ENCODE results near the gene FBXL13. TPM values are rescaled to one million over a fixed set of nuclear protein-coding genes. Genes with fewer than 3 reads are reported as not detected.

FBXL13 gene
- total RNA-seq, 1 donor from 2014 or later = 0.98 TPM

- no peak for DNase-seq (ENCODE audit: extremely low spot score in 2 of 2)
- H3K4me1 ChIP-seq = peaks cover 9% of the 10 kb centered on the region
- TF ChIP-seq CTCF (IDR thresholded peaks at IDR 0.05) = no peak
- no peak for TF ChIP-seq POLR2AphosphoS5 (IDR thresholded peaks at IDR 0.05; ENCODE audit: insufficient read depth in 1 of 2, low read depth in 1 of 2)
- TF ChIP-seq POLR2A (IDR thresholded peaks at IDR 0.05) = no peak
- H3K4me3 ChIP-seq = no peak overlapping the region
- no peaks in the 10 kb centered on the region for H3K9me3 ChIP-seq
- intact Hi-C loops (cut with DNase I) = no loop called here
- no peaks in the 10 kb centered on the region for H3K36me3 ChIP-seq
- no peak overlapping the region for H3K27ac ChIP-seq
- no peaks in the 10 kb centered on the region for H3K27me3 ChIP-seq
These were observed 130.4 kb downstream of the FBXL13 start for GRCh38 chr7:102944241-102944640.

DNA sequence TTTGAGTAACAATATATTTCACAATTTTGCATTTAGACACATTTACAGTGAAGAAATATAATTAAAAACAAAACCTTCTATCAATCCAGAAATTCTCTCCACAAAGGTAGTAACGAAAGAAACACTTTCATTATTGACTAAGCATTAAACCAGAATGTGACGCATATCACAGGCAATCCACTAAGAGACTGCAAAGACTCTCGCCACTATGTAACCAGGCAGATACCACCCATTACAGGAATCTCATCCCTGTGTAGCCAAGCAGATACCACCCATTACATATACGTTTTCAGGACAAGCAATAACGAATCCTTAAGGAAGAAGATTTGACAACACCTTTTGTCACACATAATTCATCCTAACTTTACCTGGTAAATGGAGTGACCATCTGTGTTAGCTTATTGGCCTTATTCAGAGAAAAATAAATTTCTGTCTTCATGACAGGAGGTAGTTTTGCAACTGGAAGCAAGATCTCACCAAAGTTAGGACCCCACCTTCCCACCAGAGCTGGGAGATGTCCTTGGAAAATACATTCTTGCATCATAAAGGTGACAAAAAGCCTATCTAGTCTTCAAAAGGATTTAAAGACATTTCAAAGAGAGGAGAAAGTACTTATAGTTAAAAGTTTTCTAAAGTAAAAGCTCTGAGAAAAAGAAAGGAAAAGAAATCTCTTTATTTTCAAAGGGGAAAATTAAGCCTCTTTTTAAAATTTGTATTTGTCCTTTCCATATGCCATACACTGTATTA, 131.0 kb downstream of the FBXL13 start:
- intact Hi-C loops (cut with DNase I) = no loop called here
- Histone ChIP-seq H3K36me3 (no peaks in the 10 kb centered on the region), H3K27ac (no peak overlapping the region), H3K4me1 (peaks cover 9% of the 10 kb centered on the region), H3K9me3 (no peaks in the 10 kb centered on the region), H3K4me3 (no peak overlapping the region), H3K27me3 (no peaks in the 10 kb centered on the region)
- DNase-seq (ENCODE audit: extremely low spot score in 2 of 2) = no peak
- TF ChIP-seq POLR2AphosphoS5 (IDR thresholded peaks at IDR 0.05; ENCODE audit: insufficient read depth in 1 of 2, low read depth in 1 of 2) = no peak
- no peak for TF ChIP-seq POLR2A (IDR thresholded peaks at IDR 0.05)
- no peak for TF ChIP-seq CTCF (IDR thresholded peaks at IDR 0.05)

DNA sequence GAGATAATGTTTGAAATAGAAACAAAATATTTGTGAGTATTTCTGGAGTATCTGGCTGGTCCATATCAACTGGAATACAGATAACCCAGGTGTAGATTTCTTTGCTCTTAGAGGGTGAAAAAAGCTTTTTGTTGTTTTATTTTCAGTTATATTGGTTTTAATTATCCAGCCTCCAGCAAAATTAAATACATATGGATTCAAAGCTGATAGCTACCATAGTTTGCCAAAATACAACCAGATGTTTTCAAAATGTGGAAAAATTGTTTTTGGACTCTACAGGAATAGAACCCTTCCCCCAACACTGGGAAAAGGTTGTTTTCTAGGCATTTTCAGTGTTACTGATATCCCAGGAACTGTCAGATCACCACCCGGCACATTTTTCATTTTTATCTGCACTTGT, 131.7 kb downstream of the FBXL13 start:
- Histone ChIP-seq H3K27me3 (no peaks in the 10 kb centered on the region), H3K9me3 (no peaks in the 10 kb centered on the region), H3K27ac (peak overlapping the region; percentile 20), H3K36me3 (no peaks in the 10 kb centered on the region), H3K4me3 (no peak overlapping the region), H3K4me1 (peaks cover 9% of the 10 kb centered on the region)
- TF ChIP-seq POLR2AphosphoS5 (IDR thresholded peaks at IDR 0.05; ENCODE audit: insufficient read depth in 1 of 2, low read depth in 1 of 2) = no peak
- TF ChIP-seq CTCF (IDR thresholded peaks at IDR 0.05) = no peak
- no peak for TF ChIP-seq POLR2A (IDR thresholded peaks at IDR 0.05)
- intact Hi-C loops (cut with DNase I) = no loop called here
- DNase-seq (ENCODE audit: extremely low spot score in 2 of 2) = no peak

GRCh38 chr7:102942181-102942866, 132.3 kb downstream of the FBXL13 start:
- Histone ChIP-seq H3K4me1 (peaks cover 9% of the 10 kb centered on the region), H3K36me3 (no peaks in the 10 kb centered on the region), H3K27me3 (no peaks in the 10 kb centered on the region), H3K9me3 (no peaks in the 10 kb centered on the region), H3K4me3 (no peak overlapping the region), H3K27ac (peak overlapping the region; percentile 20)
- DNase-seq (ENCODE audit: extremely low spot score in 2 of 2) = no peak
- intact Hi-C loops (cut with DNase I) = no loop called here
- TF ChIP-seq POLR2AphosphoS5 (IDR thresholded peaks at IDR 0.05; ENCODE audit: insufficient read depth in 1 of 2, low read depth in 1 of 2) = no peak
- TF ChIP-seq CTCF (IDR thresholded peaks at IDR 0.05) = no peak
- no peak for TF ChIP-seq POLR2A (IDR thresholded peaks at IDR 0.05)

GRCh38 chr7:102938679-102939078, 135.9 kb downstream of the FBXL13 start:
- no peak for DNase-seq (ENCODE audit: extremely low spot score in 2 of 2)
- no peak overlapping the region for H3K4me3 ChIP-seq
- H3K27ac ChIP-seq = no peak overlapping the region

More at GRCh38 chr7:102938679-102939078, 135.9 kb downstream of the FBXL13 start:
- Histone ChIP-seq H3K36me3 (no peaks in the 10 kb centered on the region), H3K4me1 (peaks cover 12% of the 10 kb centered on the region), H3K9me3 (no peaks in the 10 kb centered on the region), H3K27me3 (no peaks in the 10 kb centered on the region)
- intact Hi-C loops (cut with DNase I) = no loop called here
- TF ChIP-seq POLR2A (IDR thresholded peaks at IDR 0.05) (no peak), POLR2AphosphoS5 (IDR thresholded peaks at IDR 0.05; ENCODE audit: insufficient read depth in 1 of 2, low read depth in 1 of 2) (no peak), CTCF (IDR thresholded peaks at IDR 0.05) (no peak)

Measured in vagina (tissue), 2 donors.